Keratinocyte (primary cell): Measurements from ENCODE around the gene ATG2B. TPM values are rescaled to one million over a fixed set of nuclear protein-coding genes. Genes with fewer than 3 reads are reported as not detected.

Experiments used
- DNase-seq: peaks from one replicate; pipeline ENCODE4 v3.0.0-alpha.2; 2011; ENCODE audit warnings: low read depth, missing footprints, low spot score
- FAIRE-seq: peaks from 2 replicates; lab custom pipeline; 2011; peaks lifted over from hg19 to GRCh38; lab: Jason Lieb, UNC
- H2AFZ ChIP-seq: 2 replicates; pipeline ENCODE4 v1.6.0; 2012; ENCODE audit warnings: low read length, control low read depth, inconsistent platforms; ENCODE audit not compliant: control insufficient read depth
- H3K27ac ChIP-seq: 2 replicates; pipeline ENCODE4 v1.5.1; 2011; ENCODE audit warnings: low read length; ENCODE audit not compliant: control insufficient read depth, insufficient read depth
- H3K27me3 ChIP-seq: 3 replicates; pipeline ENCODE4 v1.6.0; 2011; ENCODE audit warnings: low read length; ENCODE audit not compliant: control insufficient read depth, insufficient read depth; ENCODE audit errors: extremely low read depth
- H3K36me3 ChIP-seq, 2 experiments: 2 replicates in 1 of 2; 3 replicates in 1 of 2; pipeline ENCODE4 v1.5.1; 2011; ENCODE audit warnings: low read length in 2 of 2, mild to moderate bottlenecking in 1 of 2; ENCODE audit not compliant: control insufficient read depth in 2 of 2, insufficient read depth in 2 of 2; ENCODE audit errors: extremely low read depth in 1 of 2
- H3K4me1 ChIP-seq: 3 replicates; pipeline ENCODE4 v1.5.1; 2011; ENCODE audit warnings: low read length; ENCODE audit not compliant: control insufficient read depth, insufficient read depth; ENCODE audit errors: extremely low read depth
- H3K4me2 ChIP-seq: 3 replicates; pipeline ENCODE4 v1.6.0; 2011; ENCODE audit warnings: low read depth, low read length; ENCODE audit not compliant: control insufficient read depth, insufficient read depth; ENCODE audit errors: extremely low read depth
- H3K4me3 ChIP-seq, 3 experiments: fragments of 200-600 bp in 1 of 3; sonication (generic) in 1 of 3; 2 replicates in 2 of 3; 3 replicates in 1 of 3; pipeline ENCODE4 v1.5.1; 2011 to 2016; ENCODE audit warnings: low read length in 3 of 3, mild to moderate bottlenecking in 3 of 3, control low read depth in 2 of 3, inconsistent platforms in 1 of 3, low read depth in 1 of 3, mixed read lengths in 1 of 3, mixed run types in 1 of 3, moderate library complexity in 1 of 3; ENCODE audit not compliant: control insufficient read depth in 2 of 3, insufficient read depth in 2 of 3; ENCODE audit errors: extremely low read depth in 1 of 3
- H3K79me2 ChIP-seq: 2 replicates; pipeline ENCODE4 v1.6.0; 2012; ENCODE audit warnings: low read length; ENCODE audit not compliant: control insufficient read depth, insufficient read depth
- H3K9ac ChIP-seq: 3 replicates; pipeline ENCODE4 v1.6.0; 2011; ENCODE audit warnings: low read length; ENCODE audit not compliant: control insufficient read depth, insufficient read depth; ENCODE audit errors: extremely low read depth
- H3K9me1 ChIP-seq: 3 replicates; pipeline ENCODE4 v1.6.0; 2011; ENCODE audit warnings: low read length; ENCODE audit not compliant: control insufficient read depth, insufficient read depth; ENCODE audit errors: extremely low read depth
- H3K9me3 ChIP-seq: 2 replicates; pipeline ENCODE4 v1.5.1; 2012; ENCODE audit warnings: low read depth, low read length; ENCODE audit not compliant: control insufficient read depth
- H4K20me1 ChIP-seq: 3 replicates; pipeline ENCODE4 v1.6.0; 2011; ENCODE audit warnings: low read length; ENCODE audit not compliant: control insufficient read depth, insufficient read depth; ENCODE audit errors: extremely low read depth
- EZH2 ChIP-seq: IDR thresholded peaks from one replicate; pipeline ENCODE4 v1.6.1; 2012; ENCODE audit warnings: inconsistent platforms, mild to moderate bottlenecking, low read length, moderate library complexity
- dilution Hi-C: fragments of 300-500 bp; cut with MboI; formaldehyde crosslinking; loops from one replicate; pipeline ENCODE4 v1.7.0; 2020; ENCODE audit warnings: low sequenced_read_pairs; ENCODE audit not compliant: extremely low pct_ligation_motif_present
- polyA plus RNA-seq, 5 experiments: library from polyadenylated mRNA; depleted of rRNA in 3 of 5; stranded (reverse) in 3 of 5; stranded (forward) in 1 of 5; unstranded in 1 of 5; fragments of >200 nt; gene quantifications; 1 replicate in 1 of 5; 2 replicates in 3 of 5; 3 replicates in 1 of 5; pipeline versions ENCODE4 v1.2.1 to v1.2.3, GENCODE V29; 2011 to 2012; ENCODE audit warnings: missing spikeins in 2 of 5, low read depth in 1 of 5, low replicate concordance in 1 of 5
- TF ChIP-seq, protein P1 (sequence below), 3 experiments: IDR thresholded peaks in 1 of 3; conservative IDR thresholded peaks in 1 of 3; optimal IDR thresholded peaks in 1 of 3; 2 replicates in 2 of 3; 3 replicates in 1 of 3; pipeline versions ENCODE3 to v1.5.1; 2011; ENCODE audit warnings: low read length in 3 of 3, mild to moderate bottlenecking in 3 of 3, moderate library complexity in 2 of 3, control low read depth in 1 of 3, inconsistent platforms in 1 of 3; ENCODE audit not compliant: insufficient read depth in 2 of 3; ENCODE audit errors: extremely low read depth in 1 of 3

ATG2B gene
- polyA plus RNA-seq, 1 donor (not counting 4 experiments of a cell fraction or from before 2014, with no cell fraction given), result 11.4 TPM

DNA sequence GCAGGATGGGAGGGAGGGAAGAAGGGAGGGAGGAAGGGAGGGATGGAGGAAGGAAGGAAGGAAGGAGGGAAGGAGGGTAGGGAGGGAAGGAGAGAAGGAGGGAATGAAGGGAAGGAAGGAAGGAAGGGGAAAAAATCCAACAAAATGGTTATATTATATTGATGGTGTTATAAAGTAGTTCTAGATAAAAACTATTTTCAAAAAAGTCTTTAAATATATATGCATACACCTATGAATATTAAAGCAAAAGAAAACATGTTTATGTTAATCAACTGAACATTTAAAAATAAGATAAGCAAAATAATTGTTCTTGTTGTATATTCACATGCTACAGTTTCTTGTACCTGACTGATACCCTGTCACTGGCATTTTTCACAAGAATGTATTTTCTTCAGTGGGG is 105.2 kb downstream of the ATG2B start:
- no peak overlapping the region for H2AFZ ChIP-seq
- peaks cover 31% of the 10 kb centered on the region for H3K4me1 ChIP-seq
- H3K4me3 ChIP-seq, result no peak overlapping the region
- no peaks in the 10 kb centered on the region for H3K36me3 ChIP-seq
- H3K9me1 ChIP-seq, result no peaks in the 10 kb centered on the region
- DNase-seq, result no peak
- no peaks in the 10 kb centered on the region for H3K79me2 ChIP-seq
- H3K9me3 ChIP-seq, result no peaks in the 10 kb centered on the region
- TF ChIP-seq, protein P1, sequence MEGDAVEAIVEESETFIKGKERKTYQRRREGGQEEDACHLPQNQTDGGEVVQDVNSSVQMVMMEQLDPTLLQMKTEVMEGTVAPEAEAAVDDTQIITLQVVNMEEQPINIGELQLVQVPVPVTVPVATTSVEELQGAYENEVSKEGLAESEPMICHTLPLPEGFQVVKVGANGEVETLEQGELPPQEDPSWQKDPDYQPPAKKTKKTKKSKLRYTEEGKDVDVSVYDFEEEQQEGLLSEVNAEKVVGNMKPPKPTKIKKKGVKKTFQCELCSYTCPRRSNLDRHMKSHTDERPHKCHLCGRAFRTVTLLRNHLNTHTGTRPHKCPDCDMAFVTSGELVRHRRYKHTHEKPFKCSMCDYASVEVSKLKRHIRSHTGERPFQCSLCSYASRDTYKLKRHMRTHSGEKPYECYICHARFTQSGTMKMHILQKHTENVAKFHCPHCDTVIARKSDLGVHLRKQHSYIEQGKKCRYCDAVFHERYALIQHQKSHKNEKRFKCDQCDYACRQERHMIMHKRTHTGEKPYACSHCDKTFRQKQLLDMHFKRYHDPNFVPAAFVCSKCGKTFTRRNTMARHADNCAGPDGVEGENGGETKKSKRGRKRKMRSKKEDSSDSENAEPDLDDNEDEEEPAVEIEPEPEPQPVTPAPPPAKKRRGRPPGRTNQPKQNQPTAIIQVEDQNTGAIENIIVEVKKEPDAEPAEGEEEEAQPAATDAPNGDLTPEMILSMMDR (optimal IDR thresholded peaks at IDR 0.05 in 1 of 3, IDR thresholded peaks at IDR 0.05 in 1 of 3, conservative IDR thresholded peaks at IDR 0.05 in 1 of 3; ENCODE audit: extremely low read depth in 1 of 3, insufficient read depth in 2 of 3, low read length in 3 of 3), result no peak
- no peak overlapping the region for H3K4me2 ChIP-seq
- no peak for FAIRE-seq
- no peaks in the 10 kb centered on the region for H4K20me1 ChIP-seq
- no peak overlapping the region for H3K9ac ChIP-seq
- no peaks in the 10 kb centered on the region for H3K27me3 ChIP-seq
- H3K27ac ChIP-seq, result no peak overlapping the region
- dilution Hi-C loops, result no loop called here

DNA sequence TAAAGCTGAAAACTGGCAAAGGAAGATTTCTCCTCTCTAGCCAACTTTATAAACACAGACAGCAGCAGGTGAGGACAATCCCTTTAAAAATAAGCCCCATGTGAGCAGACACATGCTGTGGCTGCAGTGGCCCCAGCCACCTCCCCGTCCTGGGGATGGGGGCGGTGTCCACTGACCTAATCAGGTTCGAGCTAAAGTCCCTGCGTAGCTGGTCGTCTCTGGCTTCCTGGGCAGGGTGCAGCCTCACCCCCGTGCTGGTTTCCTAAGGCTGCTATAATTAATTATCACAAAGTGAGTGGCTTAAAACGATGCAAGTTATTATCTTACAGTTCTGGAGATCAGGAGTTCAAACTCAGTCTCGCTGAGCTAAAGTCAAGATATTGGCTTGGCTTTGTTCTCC is 106.1 kb downstream of the ATG2B start:
- no peak overlapping the region for H3K27ac ChIP-seq
- dilution Hi-C loops, result no loop called here
- FAIRE-seq (no peak), DNase-seq (no peak)
- no peaks in the 10 kb centered on the region for H4K20me1 ChIP-seq
- no peaks in the 10 kb centered on the region for H3K79me2 ChIP-seq
- H3K4me2 ChIP-seq, result peak overlapping the region; percentile 59
- no peak overlapping the region for H2AFZ ChIP-seq
- H3K9me1 ChIP-seq, result no peaks in the 10 kb centered on the region
- TF ChIP-seq, protein P1 (optimal IDR thresholded peaks at IDR 0.05 in 1 of 3, IDR thresholded peaks at IDR 0.05 in 1 of 3, conservative IDR thresholded peaks at IDR 0.05 in 1 of 3; ENCODE audit: extremely low read depth in 1 of 3, insufficient read depth in 2 of 3, low read length in 3 of 3), result no peak
- TF ChIP-seq EZH2, result no peak
- no peaks in the 10 kb centered on the region for H3K9me3 ChIP-seq
- no peak overlapping the region for H3K4me3 ChIP-seq
- H3K9ac ChIP-seq, result no peak overlapping the region
- H3K27me3 ChIP-seq, result no peaks in the 10 kb centered on the region
- H3K36me3 ChIP-seq, result no peaks in the 10 kb centered on the region
- peaks cover 34% of the 10 kb centered on the region for H3K4me1 ChIP-seq
